CD4-positive, alpha-beta T cell (primary cell): ENCODE results near the gene C19orf67. TPM values are rescaled to one million over a fixed set of nuclear protein-coding genes. Genes with fewer than 3 reads are reported as not detected.
A peak's percentile ranks its signal among the peaks of the same experiment; 100 is the strongest.

Experiments
- ATAC-seq: fragments of 200-7000 bp; cut with Tn5 transposase; one replicate; pipeline ENCODE4 v1.10.0; 2022; ENCODE audit warnings: mild to moderate bottlenecking; ENCODE audit not compliant: poor library complexity
- CTCF ChIA-PET: fragments of 350-600 bp; sonication (Branson Sonifier 250); formaldehyde crosslinking; loops from one replicate; lab custom pipeline; 2021; ENCODE audit warnings: antibody characterized with exemption, inconsistent platforms; lab: Charles Lee
- POLR2A ChIA-PET: fragments of 350-600 bp; sonication (Branson Sonifier 250); formaldehyde crosslinking; loops from one replicate; lab custom pipeline; 2021; ENCODE audit warnings: antibody characterized with exemption, inconsistent platforms; lab: Charles Lee
- DNase-seq, 14 experiments: peaks; one replicate each; pipeline ENCODE4 v3.0.0-alpha.2; 2013 to 2020; ENCODE audit warnings: mixed read lengths in 2 of 14
- H3K27ac ChIP-seq, 2 donors: one replicate each; pipeline versions ENCODE4 v1.5.1 to v1.7.0; 2013; ENCODE audit warnings: low read length in 2 of 2, low read depth in 1 of 2, mild to moderate bottlenecking in 1 of 2
- H3K27me3 ChIP-seq, 2 experiments: 1 replicate in 1 of 2; 2 replicates in 1 of 2; pipeline versions ENCODE4 v1.6.1 to v1.7.0; 2013; ENCODE audit warnings: low read length in 2 of 2, control low read depth in 1 of 2, mild to moderate bottlenecking in 1 of 2, moderate library complexity in 1 of 2; ENCODE audit not compliant: insufficient read depth in 2 of 2, control insufficient read depth in 1 of 2
- H3K36me3 ChIP-seq: one replicate; pipeline ENCODE4 v1.6.1; 2013; ENCODE audit warnings: low read length, control low read depth; ENCODE audit not compliant: insufficient read depth
- H3K4me1 ChIP-seq: one replicate; pipeline ENCODE4 v1.6.1; 2013; ENCODE audit warnings: low read length, control low read depth; ENCODE audit not compliant: insufficient read depth
- H3K4me3 ChIP-seq: one replicate; pipeline ENCODE4 v1.5.1; 2013; ENCODE audit warnings: mild to moderate bottlenecking, low read length, moderate library complexity
- H3K9me3 ChIP-seq, 2 experiments: 1 replicate in 1 of 2; 2 replicates in 1 of 2; pipeline versions ENCODE4 v1.6.1 to v1.7.0; 2013; ENCODE audit warnings: low read length in 2 of 2, mild to moderate bottlenecking in 2 of 2, control low read depth in 1 of 2, moderate library complexity in 1 of 2; ENCODE audit not compliant: control insufficient read depth in 1 of 2, insufficient read depth in 1 of 2
- H3K27ac Mint-ChIP-seq: one replicate; pipeline ENCODE4 v1.8.0; 2020; ENCODE audit warnings: mixed read lengths
- H3K27me3 Mint-ChIP-seq: one replicate; pipeline ENCODE4 v1.8.0; 2021; ENCODE audit warnings: mixed read lengths
- H3K36me3 Mint-ChIP-seq: one replicate; pipeline ENCODE4 v1.8.0; 2021; ENCODE audit warnings: low read depth, mixed read lengths
- H3K4me1 Mint-ChIP-seq: one replicate; pipeline ENCODE4 v1.8.0; 2021; ENCODE audit warnings: low read depth, mixed read lengths
- H3K4me3 Mint-ChIP-seq: one replicate; pipeline ENCODE4 v1.8.0; 2020; ENCODE audit warnings: mild to moderate bottlenecking, mixed read lengths
- H3K9me3 Mint-ChIP-seq: one replicate; pipeline ENCODE4 v1.8.0; 2020; ENCODE audit warnings: mixed read lengths
- intact Hi-C, 2 experiments: fragments of 100-400 bp; cut with DNase I in 1 of 2; cut with micrococcal nuclease in 1 of 2; formaldehyde crosslinking; loops; one replicate each; pipeline versions ENCODE4 v1.15.1 to v1.9.0; 2023 to 2025; cut with DNase I, micrococcal nuclease
- total RNA-seq, 174 experiments: library from RNA in 2 of 174; stranded (reverse) in 2 of 174; gene quantifications; one replicate each; pipeline ENCODE4 v1.2.3 and lab custom pipeline; 2021 to 2026
- TF ChIP-seq, protein P1 (sequence below): fragments of 200-600 bp; IDR thresholded peaks from one replicate; pipeline ENCODE4 v1.8.0; 2022; ENCODE audit warnings: antibody characterized with exemption, mild to moderate bottlenecking

C19orf67 gene
- total RNA-seq, 2 experiments from 2014 or later, result not detected

DNA sequence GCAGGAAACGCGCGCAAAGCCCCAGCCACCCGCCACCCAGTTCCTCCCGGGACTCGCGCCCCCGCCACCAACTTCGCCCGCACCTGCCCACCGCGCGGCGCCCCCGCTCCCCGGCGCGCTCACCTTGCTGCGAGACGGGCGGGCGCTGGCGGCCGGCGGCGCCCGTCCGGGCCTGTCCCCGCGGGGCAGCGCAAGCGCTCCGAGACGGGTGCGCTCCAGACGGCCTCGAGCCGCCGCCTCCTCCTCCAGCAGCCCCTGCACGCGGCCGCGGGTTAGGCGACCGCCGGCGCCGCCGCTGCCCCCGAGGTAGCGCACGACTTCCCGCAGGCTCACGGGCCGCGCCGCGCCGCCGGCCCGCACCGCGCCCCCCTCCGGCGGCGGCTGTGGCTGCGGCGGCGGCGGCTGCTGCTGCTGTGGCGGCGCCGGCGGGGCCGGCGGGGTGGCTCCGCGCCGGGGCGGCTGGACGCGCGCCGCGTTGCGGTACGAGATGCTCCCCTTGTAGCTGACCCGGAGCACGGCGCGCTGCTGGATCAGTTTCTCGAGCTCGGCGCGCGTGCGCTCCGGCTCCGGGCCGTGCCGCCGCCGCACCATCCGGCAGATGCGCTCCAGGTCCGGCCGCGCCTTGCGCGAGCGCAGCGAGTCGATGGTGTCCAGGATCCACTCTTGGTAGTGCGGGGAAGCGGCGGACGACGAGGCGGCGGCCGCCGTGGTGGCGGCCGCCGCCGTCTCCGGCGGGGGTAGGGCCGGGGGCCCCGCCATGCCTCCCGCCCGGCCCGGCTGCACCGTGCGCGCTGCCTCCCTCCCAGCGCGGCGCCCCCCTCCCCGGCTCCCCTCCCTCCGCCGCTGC lies 4.3 kb upstream of the C19orf67 start:
- intact Hi-C loops, result loop anchor here in 1 of 2 experiments (10.0 kb wide), 1 partner anchor 605 kb away; the partner anchor contains the start of gene ZNF333
- Histone ChIP-seq H3K27me3 (no peaks in the 10 kb centered on the region), H3K4me1 (peaks cover 21% of the 10 kb centered on the region), H3K36me3 (peaks cover 12% of the 10 kb centered on the region), H3K27ac (no peak overlapping the region), H3K9me3 (peaks cover 5 to 7% of the 10 kb centered on the region in 2 experiments), H3K4me3 (peak overlapping the region; percentile 46)
- peaks cover 32% of the 10 kb centered on the region for H3K36me3 Mint-ChIP-seq
- peak overlapping the region; percentile 92 for H3K4me3 Mint-ChIP-seq
- peak overlapping the region; percentile 81 for H3K27ac Mint-ChIP-seq
- peaks cover 26% of the 10 kb centered on the region for H3K4me1 Mint-ChIP-seq
- peaks cover 4% of the 10 kb centered on the region for H3K9me3 Mint-ChIP-seq
- CTCF ChIA-PET, result interaction anchor here (0.6 to 3.9 kb wide), 3 partner anchors 16 to 343 kb away, joined by 3 to 14 read pairs (median 3); partner anchors contain the start of gene ASF1B
- H3K27me3 Mint-ChIP-seq, result no peaks in the 10 kb centered on the region
- DNase-seq (peak in 10 of 14 experiments; percentile 40 to 81 (median 50)), ATAC-seq (peak; percentile 16)
- POLR2A ChIA-PET, result interaction anchor here (1.0 to 3.6 kb wide), 3 partner anchors 8 to 320 kb away, joined by 3 to 39 read pairs (median 14); partner anchors contain the start of gene ASF1B
- TF ChIP-seq, protein P1, sequence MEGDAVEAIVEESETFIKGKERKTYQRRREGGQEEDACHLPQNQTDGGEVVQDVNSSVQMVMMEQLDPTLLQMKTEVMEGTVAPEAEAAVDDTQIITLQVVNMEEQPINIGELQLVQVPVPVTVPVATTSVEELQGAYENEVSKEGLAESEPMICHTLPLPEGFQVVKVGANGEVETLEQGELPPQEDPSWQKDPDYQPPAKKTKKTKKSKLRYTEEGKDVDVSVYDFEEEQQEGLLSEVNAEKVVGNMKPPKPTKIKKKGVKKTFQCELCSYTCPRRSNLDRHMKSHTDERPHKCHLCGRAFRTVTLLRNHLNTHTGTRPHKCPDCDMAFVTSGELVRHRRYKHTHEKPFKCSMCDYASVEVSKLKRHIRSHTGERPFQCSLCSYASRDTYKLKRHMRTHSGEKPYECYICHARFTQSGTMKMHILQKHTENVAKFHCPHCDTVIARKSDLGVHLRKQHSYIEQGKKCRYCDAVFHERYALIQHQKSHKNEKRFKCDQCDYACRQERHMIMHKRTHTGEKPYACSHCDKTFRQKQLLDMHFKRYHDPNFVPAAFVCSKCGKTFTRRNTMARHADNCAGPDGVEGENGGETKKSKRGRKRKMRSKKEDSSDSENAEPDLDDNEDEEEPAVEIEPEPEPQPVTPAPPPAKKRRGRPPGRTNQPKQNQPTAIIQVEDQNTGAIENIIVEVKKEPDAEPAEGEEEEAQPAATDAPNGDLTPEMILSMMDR, result no peak

DNA sequence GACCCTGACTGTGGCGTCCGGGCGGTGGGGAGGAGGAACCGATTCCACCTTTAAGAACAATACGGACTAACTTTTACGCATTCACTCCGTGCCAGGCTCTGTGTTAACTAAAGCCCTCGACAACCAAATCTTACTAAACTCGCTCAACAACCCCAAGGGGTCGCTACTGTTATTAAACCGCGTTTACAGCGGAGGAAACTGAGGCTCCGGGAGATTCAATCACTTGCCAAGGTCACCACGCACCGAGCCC lies 3.8 kb upstream of the C19orf67 start:
- Histone ChIP-seq H3K36me3 (peaks cover 12% of the 10 kb centered on the region), H3K27me3 (no peaks in the 10 kb centered on the region), H3K4me1 (peaks cover 21% of the 10 kb centered on the region), H3K9me3 (peaks cover 5 to 7% of the 10 kb centered on the region in 2 experiments), H3K4me3 (peak overlapping the region; percentile 33), H3K27ac (no peak overlapping the region)
- Mint-ChIP-seq H3K9me3 (no peaks in the 10 kb centered on the region), H3K4me1 (peaks cover 22% of the 10 kb centered on the region), H3K36me3 (peaks cover 27% of the 10 kb centered on the region), H3K27me3 (no peaks in the 10 kb centered on the region), H3K4me3 (peak overlapping the region; percentile 92), H3K27ac (peak overlapping the region; percentile 81)
- ChIA-PET CTCF (interaction anchor here (1.0 to 3.9 kb wide), 2 partner anchors 16 to 47 kb away, joined by 3 to 14 read pairs; partner anchors contain the start of gene ASF1B), POLR2A (interaction anchor here (0.6 to 1.3 kb wide), 2 partner anchors 60 to 321 kb away, joined by 3 read pairs; no protein-coding TSS in a partner anchor)
- ATAC-seq (no peak), DNase-seq (peak in 3 of 14 experiments; percentile 42 to 62 (median 52))
- intact Hi-C loops, result loop anchor here in 1 of 2 experiments (10.0 kb wide), 1 partner anchor 605 kb away; the partner anchor contains the start of gene ZNF333
- TF ChIP-seq, protein P1, result peak; percentile 40

DNA sequence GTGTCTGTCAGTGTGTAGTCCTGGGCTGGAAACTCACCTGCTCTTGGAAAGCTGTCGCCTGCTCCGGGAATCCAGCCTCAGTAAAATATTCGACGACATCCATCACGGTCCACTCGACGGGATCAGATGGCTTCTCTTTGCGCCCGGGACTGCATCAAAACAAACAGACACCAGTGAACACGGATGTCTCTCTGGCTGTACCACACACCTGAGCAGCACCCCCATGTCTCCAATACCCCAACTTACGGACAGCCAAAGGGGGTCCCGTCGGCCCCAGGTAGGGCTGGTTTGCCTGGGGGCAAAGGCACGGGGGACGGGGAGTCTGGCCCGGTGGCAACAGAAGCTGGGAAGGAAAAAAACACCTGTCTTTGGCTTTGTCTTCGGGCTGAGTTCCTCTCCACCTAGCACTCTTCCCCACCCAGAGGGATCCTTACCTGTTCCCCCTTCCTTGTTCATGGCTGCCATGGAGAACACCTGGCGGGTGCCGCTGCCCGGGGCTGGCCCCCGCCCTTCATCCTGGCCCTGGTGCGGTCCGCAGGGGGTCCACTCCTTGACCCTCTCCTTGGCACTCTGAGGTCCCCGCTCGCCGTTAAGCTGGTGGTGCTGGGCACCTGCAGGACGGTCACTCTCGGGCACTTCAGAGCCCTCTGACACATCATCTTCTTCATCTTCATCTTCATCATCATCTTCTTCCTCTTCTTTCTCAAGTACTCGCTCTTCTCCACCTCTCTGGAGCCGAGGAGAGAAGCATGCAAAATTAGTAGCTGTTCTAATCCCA lies 3.2 kb upstream of the C19orf67 start:
- H3K4me3 ChIP-seq, result peak overlapping the region; percentile 33
- peaks cover 12% of the 10 kb centered on the region for H3K36me3 ChIP-seq
- ATAC-seq, result no peak
- ChIA-PET CTCF (interaction anchor here (1.0 to 3.9 kb wide), 2 partner anchors 15 to 48 kb away, joined by 3 to 14 read pairs; partner anchors contain the start of gene ASF1B), POLR2A (interaction anchor here (0.6 to 1.3 kb wide), 2 partner anchors 61 to 321 kb away, joined by 3 read pairs; no protein-coding TSS in a partner anchor)
- no peaks in the 10 kb centered on the region for H3K27me3 ChIP-seq
- intact Hi-C loops, result loop anchor here in 1 of 2 experiments (10.0 kb wide), 1 partner anchor 606 kb away; the partner anchor contains the start of gene ZNF333
- Mint-ChIP-seq H3K27ac (peak overlapping the region; percentile 81), H3K36me3 (peaks cover 27% of the 10 kb centered on the region), H3K9me3 (no peaks in the 10 kb centered on the region), H3K4me3 (peak overlapping the region; percentile 92), H3K4me1 (peaks cover 22% of the 10 kb centered on the region), H3K27me3 (no peaks in the 10 kb centered on the region)
- H3K9me3 ChIP-seq, result peaks cover 5 to 7% of the 10 kb centered on the region in 2 experiments
- peaks cover 21% of the 10 kb centered on the region for H3K4me1 ChIP-seq
- DNase-seq, result peak in 1 of 14 experiments; percentile 39
- H3K27ac ChIP-seq, result no peak overlapping the region
- TF ChIP-seq, protein P1, result no peak
